HepG2 (cell line): ENCODE results near the gene SOST. TPM values are rescaled to one million over a fixed set of nuclear protein-coding genes. Genes with fewer than 3 reads are reported as not detected.

Experiments
- ATAC-seq: fragments of 200-7000 bp; cut with Tn5 transposase; 3 replicates; pipeline ENCODE4 v1.9.1; 2020; ENCODE audit warnings: mild to moderate bottlenecking, moderate library complexity
- BruUV-seq: library from RNA; stranded (reverse); fragments of 400-500 nt; replicated peaks from 2 replicates; lab custom pipeline; 2021; lab: Mats Ljungman, UMichigan
- CTCF ChIA-PET: fragments of 300-600 bp; formaldehyde crosslinking; extraction: SDS; loops from one replicate; lab custom pipeline; 2021; ENCODE audit warnings: low total read pairs, inconsistent platforms, low intra/inter-chr PET ratio; lab: Yijun Ruan, JAX
- POLR2A ChIA-PET: fragments of 350-600 bp; sonication (Branson Sonifier 250); formaldehyde crosslinking; loops from one replicate; lab custom pipeline; 2020; ENCODE audit warnings: antibody characterized with exemption, inconsistent platforms; lab: Yijun Ruan, JAX
- DNase-seq: peaks from one replicate; pipeline ENCODE4 v3.0.0-alpha.2; 2015; ENCODE audit warnings: low spot score
- FAIRE-seq: peaks from 3 replicates; lab custom pipeline; 2011; peaks lifted over from hg19 to GRCh38; lab: Jason Lieb, UNC
- H2AFZ ChIP-seq: one replicate; pipeline ENCODE4 v1.6.1; 2011; ENCODE audit warnings: low read length, inconsistent platforms
- H3K27ac ChIP-seq: fragments of 300-600 bp; 3 replicates; pipeline ENCODE4 v1.8.0; 2011; ENCODE audit warnings: mixed run types, mild to moderate bottlenecking, mixed read lengths, low read length, inconsistent platforms; ENCODE audit not compliant: insufficient read depth; ENCODE audit errors: extremely low read length
- H3K27me3 ChIP-seq, 2 experiments: fragments of 200-600 bp in 1 of 2; 2 replicates in 1 of 2; 3 replicates in 1 of 2; pipeline versions ENCODE4 v1.6.0 to v1.8.0; 2011; ENCODE audit warnings: low read length in 2 of 2, mild to moderate bottlenecking in 2 of 2, moderate library complexity in 2 of 2, inconsistent platforms in 1 of 2; ENCODE audit not compliant: insufficient read depth in 2 of 2, control insufficient read depth in 1 of 2
- H3K36me3 ChIP-seq, 2 experiments: fragments of 200-600 bp in 1 of 2; replicated peaks in 1 of 2; 2 replicates in 1 of 2; 3 replicates in 1 of 2; pipeline versions ENCODE4 v1.5.1 to v1.8.0; 2011; ENCODE audit warnings: low read length in 2 of 2, inconsistent platforms in 1 of 2; ENCODE audit not compliant: insufficient read depth in 2 of 2, control insufficient read depth in 1 of 2
- H3K4me1 ChIP-seq: 2 replicates; pipeline ENCODE4 v1.5.1; 2012; ENCODE audit warnings: low read length, inconsistent platforms; ENCODE audit not compliant: insufficient read depth
- H3K4me2 ChIP-seq: 2 replicates; pipeline ENCODE4 v1.6.0; 2011; ENCODE audit warnings: low read depth, low read length, inconsistent platforms
- H3K4me3 ChIP-seq, 3 experiments: fragments of 200-600 bp in 1 of 3; sonication (generic), shearing (Covaris generic) in 1 of 3; replicated peaks in 1 of 3; 2 replicates each; pipeline ENCODE4 v1.5.1; 2011 to 2016; ENCODE audit warnings: low read length in 3 of 3, inconsistent platforms in 2 of 3, low read depth in 2 of 3, mild to moderate bottlenecking in 2 of 3, control low read depth in 1 of 3, mixed read lengths in 1 of 3; ENCODE audit not compliant: insufficient read depth in 1 of 3
- H3K79me2 ChIP-seq: one replicate; pipeline ENCODE4 v1.6.1; 2011; ENCODE audit warnings: low read length, inconsistent platforms; ENCODE audit not compliant: insufficient read depth
- H3K9ac ChIP-seq: 2 replicates; pipeline ENCODE4 v1.6.0; 2011; ENCODE audit warnings: mild to moderate bottlenecking, low read depth, low read length, inconsistent platforms; ENCODE audit not compliant: insufficient read depth
- H3K9me3 ChIP-seq: 2 replicates; pipeline ENCODE4 v1.5.1; 2012; ENCODE audit warnings: mild to moderate bottlenecking, low read length
- H4K20me1 ChIP-seq: 2 replicates; pipeline ENCODE4 v1.6.0; 2011; ENCODE audit warnings: inconsistent platforms, mild to moderate bottlenecking, low read length, moderate library complexity; ENCODE audit not compliant: insufficient read depth
- AKAP8 ChIP-seq: sonication (generic); formaldehyde crosslinking; IDR thresholded peaks from 2 replicates; pipeline ENCODE4 v1.5.1; 2020; ENCODE audit warnings: mild to moderate bottlenecking, missing genetic modification reagents
- ARHGAP35 ChIP-seq: sonication (generic); formaldehyde crosslinking; IDR thresholded peaks from 2 replicates; pipeline ENCODE4 v1.9.0; 2022; ENCODE audit warnings: mild to moderate bottlenecking, inconsistent platforms, moderate library complexity, missing genetic modification reagents, borderline replicate concordance
- BORCS8-MEF2B ChIP-seq: sonication (generic); formaldehyde crosslinking; IDR thresholded peaks from 2 replicates; pipeline ENCODE4 v1.8.0; 2022; ENCODE audit warnings: mild to moderate bottlenecking, missing genetic modification reagents
- CEBPB ChIP-seq: IDR thresholded peaks from 2 replicates; pipeline ENCODE4 v1.6.1; 2011; ENCODE audit warnings: low read depth, low read length, improper control_type of control experiment, borderline replicate concordance
- E2F1 ChIP-seq: sonication (generic); formaldehyde crosslinking; IDR thresholded peaks from 2 replicates; pipeline ENCODE4 v1.5.0; 2020; ENCODE audit warnings: missing genetic modification reagents
- GATAD2A ChIP-seq: IDR thresholded peaks from 2 replicates; pipeline ENCODE4 v1.6.1; 2016
- HNRNPUL1 ChIP-seq: fragments of 200-400 bp; formaldehyde crosslinking; IDR thresholded peaks from 2 replicates; pipeline ENCODE4 v1.6.1; 2017; ENCODE audit warnings: low read depth, mild to moderate bottlenecking, low read length, moderate library complexity
- KDM1A ChIP-seq: IDR thresholded peaks from 2 replicates; pipeline ENCODE4 v1.6.1; 2016; ENCODE audit warnings: missing compliant biosample characterization
- KDM5A ChIP-seq: fragments of 200-600 bp; sonication (generic); IDR thresholded peaks from 2 replicates; pipeline ENCODE4 v1.7.0; 2018; ENCODE audit warnings: antibody characterized with exemption, mild to moderate bottlenecking, low read length, borderline replicate concordance
- NBN ChIP-seq: fragments of 450-650 bp; conservative IDR thresholded peaks from 2 replicates; pipeline ENCODE4 v1.6.1; 2017
- PBX2 ChIP-seq: IDR thresholded peaks from 2 replicates; pipeline ENCODE4 v1.6.1; 2016; ENCODE audit warnings: control low read depth
- TGIF2 ChIP-seq: IDR thresholded peaks from 2 replicates; pipeline ENCODE4 v1.6.1; 2016; ENCODE audit warnings: control low read depth, missing compliant biosample characterization
- ZNF331 ChIP-seq: sonication (generic); formaldehyde crosslinking; IDR thresholded peaks from 2 replicates; pipeline ENCODE4 v1.4.0; 2020; ENCODE audit warnings: missing genetic modification reagents
- ZNF569 ChIP-seq: sonication (generic); formaldehyde crosslinking; IDR thresholded peaks from 2 replicates; pipeline ENCODE4 v1.5.0; 2020; ENCODE audit warnings: mild to moderate bottlenecking, missing genetic modification reagents, moderate library complexity, borderline replicate concordance
- ZSCAN12 ChIP-seq: sonication (generic); formaldehyde crosslinking; IDR thresholded peaks from 2 replicates; pipeline ENCODE4 v1.9.0; 2021; ENCODE audit warnings: mild to moderate bottlenecking, missing genetic modification reagents
- ZZZ3 ChIP-seq: sonication (generic); formaldehyde crosslinking; IDR thresholded peaks from 2 replicates; pipeline ENCODE4 v1.4.0; 2020; ENCODE audit warnings: missing genetic modification reagents, mild to moderate bottlenecking, borderline replicate concordance
- WGBS: methylation state at CpG from one replicate; pipeline ENCODE4 v1.1.6; 2017; ENCODE audit warnings: low lambda C conversion rate; 5-methylcytosine and 5-hydroxymethylcytosine counted together
- in situ Hi-C: cut with HindIII; loops from 2 replicates; pipeline ENCODE4 v1.10.0; 2017; ENCODE audit warnings: low pct_unique_long_range_greater_than_20kb; ENCODE audit not compliant: extremely low pct_ligation_motif_present
- intact Hi-C: fragments of 100-400 bp; cut with micrococcal nuclease; formaldehyde crosslinking; loops from one replicate; pipeline ENCODE4 v1.10.0; 2022; ENCODE audit not compliant: unreplicated experiment
- polyA plus RNA-seq, 8 experiments: library from polyadenylated mRNA; depleted of rRNA in 3 of 8; stranded (reverse) in 7 of 8; unstranded in 1 of 8; fragments of >200 nt; fragmentation: Illumina TruSeq in 4 of 8; extraction: Trizol in 4 of 8; gene quantifications; 2 replicates each; pipeline versions ENCODE4 v1.2.1 to v1.2.3, GENCODE V29; 2011 to 2016; ENCODE audit warnings: low read depth in 4 of 8, missing spikeins in 1 of 8, mixed read lengths in 1 of 8; ENCODE audit not compliant: insufficient read depth in 1 of 8
- total RNA-seq, 5 experiments: library from RNA; depleted of rRNA; stranded (reverse); fragments of >200 nt; fragmentation: Illumina TruSeq; extraction: Trizol; gene quantifications; 2 replicates each; pipeline ENCODE4 v1.2.3, GENCODE V29; 2016; ENCODE audit warnings: low read depth in 1 of 5
- TF ChIP-seq, protein P1 (sequence below): sonication (generic); formaldehyde crosslinking; IDR thresholded peaks from 2 replicates; pipeline ENCODE4 v1.4.0; 2020; ENCODE audit warnings: mild to moderate bottlenecking, missing genetic modification reagents
- TF ChIP-seq, protein P2 (sequence below): sonication (generic); formaldehyde crosslinking; IDR thresholded peaks from 2 replicates; pipeline ENCODE4; 2020; ENCODE audit warnings: missing genetic modification reagents, mild to moderate bottlenecking, borderline replicate concordance

The SOST gene
- total and polyA plus RNA-seq, 2 of the 13 experiments (the other 11 are each of a cell fraction or from before 2014, with no cell fraction given), result not detected

GRCh38 chr17:43799047-43799446 is 40.5 kb upstream of the SOST start:
- no peaks in the 10 kb centered on the region for H3K79me2 ChIP-seq
- WGBS, result 82% methylated on average over 2 of the region's 2 CpGs
- in situ Hi-C loops, result no loop called here
- BruUV-seq, result no TSS peak
- no peak overlapping the region for H3K9ac ChIP-seq
- TF ChIP-seq E2F1 (CRISPR knock-in tag) (no peak), HNRNPUL1 (no peak), ZNF331 (no peak), AKAP8 (CRISPR knock-in tag) (no peak), TGIF2 (CRISPR knock-in tag) (no peak), GATAD2A (CRISPR knock-in tag) (no peak), ZZZ3 (CRISPR knock-in tag) (no peak), PBX2 (CRISPR knock-in tag) (no peak), ZSCAN12 (CRISPR knock-in tag) (no peak), ARHGAP35 (no peak), KDM5A (no peak), KDM1A (CRISPR knock-in tag) (no peak), CEBPB (no peak), BORCS8-MEF2B (no peak), ZNF569 (CRISPR knock-in tag) (no peak), NBN (no peak)
- TF ChIP-seq, protein P1, sequence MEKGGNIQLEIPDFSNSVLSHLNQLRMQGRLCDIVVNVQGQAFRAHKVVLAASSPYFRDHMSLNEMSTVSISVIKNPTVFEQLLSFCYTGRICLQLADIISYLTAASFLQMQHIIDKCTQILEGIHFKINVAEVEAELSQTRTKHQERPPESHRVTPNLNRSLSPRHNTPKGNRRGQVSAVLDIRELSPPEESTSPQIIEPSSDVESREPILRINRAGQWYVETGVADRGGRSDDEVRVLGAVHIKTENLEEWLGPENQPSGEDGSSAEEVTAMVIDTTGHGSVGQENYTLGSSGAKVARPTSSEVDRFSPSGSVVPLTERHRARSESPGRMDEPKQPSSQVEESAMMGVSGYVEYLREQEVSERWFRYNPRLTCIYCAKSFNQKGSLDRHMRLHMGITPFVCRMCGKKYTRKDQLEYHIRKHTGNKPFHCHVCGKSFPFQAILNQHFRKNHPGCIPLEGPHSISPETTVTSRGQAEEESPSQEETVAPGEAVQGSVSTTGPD (CRISPR knock-in tag), result no peak
- TF ChIP-seq, protein P2, sequence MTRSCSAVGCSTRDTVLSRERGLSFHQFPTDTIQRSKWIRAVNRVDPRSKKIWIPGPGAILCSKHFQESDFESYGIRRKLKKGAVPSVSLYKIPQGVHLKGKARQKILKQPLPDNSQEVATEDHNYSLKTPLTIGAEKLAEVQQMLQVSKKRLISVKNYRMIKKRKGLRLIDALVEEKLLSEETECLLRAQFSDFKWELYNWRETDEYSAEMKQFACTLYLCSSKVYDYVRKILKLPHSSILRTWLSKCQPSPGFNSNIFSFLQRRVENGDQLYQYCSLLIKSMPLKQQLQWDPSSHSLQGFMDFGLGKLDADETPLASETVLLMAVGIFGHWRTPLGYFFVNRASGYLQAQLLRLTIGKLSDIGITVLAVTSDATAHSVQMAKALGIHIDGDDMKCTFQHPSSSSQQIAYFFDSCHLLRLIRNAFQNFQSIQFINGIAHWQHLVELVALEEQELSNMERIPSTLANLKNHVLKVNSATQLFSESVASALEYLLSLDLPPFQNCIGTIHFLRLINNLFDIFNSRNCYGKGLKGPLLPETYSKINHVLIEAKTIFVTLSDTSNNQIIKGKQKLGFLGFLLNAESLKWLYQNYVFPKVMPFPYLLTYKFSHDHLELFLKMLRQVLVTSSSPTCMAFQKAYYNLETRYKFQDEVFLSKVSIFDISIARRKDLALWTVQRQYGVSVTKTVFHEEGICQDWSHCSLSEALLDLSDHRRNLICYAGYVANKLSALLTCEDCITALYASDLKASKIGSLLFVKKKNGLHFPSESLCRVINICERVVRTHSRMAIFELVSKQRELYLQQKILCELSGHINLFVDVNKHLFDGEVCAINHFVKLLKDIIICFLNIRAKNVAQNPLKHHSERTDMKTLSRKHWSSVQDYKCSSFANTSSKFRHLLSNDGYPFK (CRISPR knock-in tag), result no peak
- H3K27ac ChIP-seq, result no peak overlapping the region
- ATAC-seq (no peak), DNase-seq (no peak), FAIRE-seq (no peak)
- no peak overlapping the region for H3K4me3 ChIP-seq
- intact Hi-C loops, result no loop called here
- ChIA-PET POLR2A (no interaction called here), CTCF (no interaction called here)
- no peaks in the 10 kb centered on the region for H3K9me3 ChIP-seq
- H3K27me3 ChIP-seq, result 0 out of 5 replicates have a peak, but pooled peaks cover 0 to 10% of the 10 kb centered on the region in 2 experiments
- no peaks in the 10 kb centered on the region for H3K36me3 ChIP-seq
- H2AFZ ChIP-seq, result no peak overlapping the region
- no peaks in the 10 kb centered on the region for H4K20me1 ChIP-seq
- peaks cover 53% of the 10 kb centered on the region for H3K4me1 ChIP-seq
- H3K4me2 ChIP-seq, result no peak overlapping the region
